H9 (cell line): ENCODE data around the gene CELF4. TPM values are rescaled to one million over a fixed set of nuclear protein-coding genes. Genes with fewer than 3 reads are reported as not detected.

ENCODE experiments used
- DNase-seq: peaks from one replicate; pipeline ENCODE4 v3.0.0-alpha.2; 2017
- H2AFZ ChIP-seq: one replicate; pipeline ENCODE4 v1.6.1; 2013; ENCODE audit warnings: mild to moderate bottlenecking, low read length, control low read depth, moderate library complexity
- H2AK5ac ChIP-seq: 2 replicates; pipeline ENCODE4 v1.6.1; 2013; ENCODE audit warnings: low read length, control low read depth, mixed read lengths; ENCODE audit not compliant: insufficient read length
- H2BK120ac ChIP-seq: one replicate; pipeline ENCODE4 v1.6.1; 2013; ENCODE audit warnings: low read depth, mild to moderate bottlenecking, low read length, control low read depth, inconsistent platforms; ENCODE audit not compliant: poor library complexity, severe bottlenecking
- H2BK12ac ChIP-seq: 2 replicates; pipeline ENCODE4 v1.6.1; 2013; ENCODE audit warnings: low read length, control low read depth, mixed read lengths, low read depth; ENCODE audit not compliant: insufficient read length
- H2BK15ac ChIP-seq: 2 replicates; pipeline ENCODE4 v1.6.1; 2013; ENCODE audit warnings: low read depth, low read length, control low read depth
- H2BK20ac ChIP-seq: one replicate; pipeline ENCODE4 v1.6.1; 2013; ENCODE audit warnings: low read depth, mild to moderate bottlenecking, low read length, control low read depth, inconsistent platforms; ENCODE audit not compliant: poor library complexity, severe bottlenecking
- H2BK5ac ChIP-seq: 2 replicates; pipeline ENCODE4 v1.6.1; 2013; ENCODE audit warnings: low read length, control low read depth, mixed read lengths; ENCODE audit not compliant: insufficient read length
- H3K14ac ChIP-seq: 2 replicates; pipeline ENCODE4 v1.6.1; 2013; ENCODE audit warnings: low read length, control low read depth; ENCODE audit not compliant: insufficient read depth
- H3K18ac ChIP-seq: 2 replicates; pipeline ENCODE4 v1.6.1; 2013; ENCODE audit warnings: low read depth, mild to moderate bottlenecking, mixed read lengths, low read length, control low read depth; ENCODE audit not compliant: insufficient read length
- H3K23ac ChIP-seq: 2 replicates; pipeline ENCODE4 v1.6.1; 2013; ENCODE audit warnings: low read length, control low read depth, mixed read lengths, low read depth; ENCODE audit not compliant: insufficient read length
- H3K23me2 ChIP-seq: 2 replicates; pipeline ENCODE4 v1.6.1; 2013; ENCODE audit warnings: low read depth, mild to moderate bottlenecking, mixed read lengths, low read length, control low read depth; ENCODE audit not compliant: insufficient read length, poor library complexity, severe bottlenecking
- H3K27ac ChIP-seq: 2 replicates; pipeline ENCODE4 v1.5.1; 2013; ENCODE audit warnings: low read length, control low read depth, mixed read lengths, low read depth; ENCODE audit not compliant: insufficient read length
- H3K27me3 ChIP-seq: 2 replicates; pipeline ENCODE4 v1.6.1; 2013; ENCODE audit warnings: low read length, control low read depth, inconsistent platforms; ENCODE audit not compliant: insufficient read depth
- H3K4ac ChIP-seq: 2 replicates; pipeline ENCODE4 v1.6.1; 2013; ENCODE audit warnings: low read depth, mild to moderate bottlenecking, control low read depth, inconsistent platforms, low read length, moderate library complexity
- H3K4me1 ChIP-seq: 2 replicates; pipeline ENCODE4 v1.6.1; 2013; ENCODE audit warnings: low read length, control low read depth, inconsistent platforms; ENCODE audit not compliant: insufficient read depth
- H3K4me2 ChIP-seq: 2 replicates; pipeline ENCODE4 v1.6.1; 2013; ENCODE audit warnings: low read length, control low read depth, mixed read lengths; ENCODE audit not compliant: insufficient read length, insufficient read depth
- H3K56ac ChIP-seq: 2 replicates; pipeline ENCODE4 v1.6.1; 2013; ENCODE audit warnings: low read depth, mild to moderate bottlenecking, mixed read lengths, low read length, control low read depth; ENCODE audit not compliant: insufficient read length
- H3K79me1 ChIP-seq: 2 replicates; pipeline ENCODE4 v1.6.1; 2013; ENCODE audit warnings: low read depth, mild to moderate bottlenecking, moderate library complexity, low read length, control low read depth, inconsistent platforms; ENCODE audit not compliant: insufficient read depth, poor library complexity, severe bottlenecking
- H3K79me2 ChIP-seq: 2 replicates; pipeline ENCODE4 v1.6.1; 2013; ENCODE audit warnings: low read length, control low read depth, inconsistent platforms; ENCODE audit not compliant: insufficient read depth
- H3K9ac ChIP-seq: 2 replicates; pipeline ENCODE4 v1.6.1; 2013; ENCODE audit warnings: low read length, control low read depth, mixed read lengths; ENCODE audit not compliant: insufficient read length; ENCODE audit errors: extremely low read depth
- H3K9me3 ChIP-seq: one replicate; pipeline ENCODE4 v1.6.1; 2013; ENCODE audit warnings: low read depth, low read length, inconsistent platforms; ENCODE audit not compliant: control insufficient read depth
- H3T11ph ChIP-seq: one replicate; pipeline ENCODE4 v1.6.1; 2013; ENCODE audit warnings: mild to moderate bottlenecking, low read length, control low read depth, inconsistent platforms
- H4K20me1 ChIP-seq: one replicate; pipeline ENCODE4 v1.6.1; 2013; ENCODE audit not compliant: control insufficient read depth, insufficient read length, insufficient read depth
- H4K5ac ChIP-seq: 2 replicates; pipeline ENCODE4 v1.6.1; 2013; ENCODE audit warnings: low read depth, mild to moderate bottlenecking, mixed read lengths, low read length, control low read depth; ENCODE audit not compliant: insufficient read length
- H4K8ac ChIP-seq: replicated peaks from 2 replicates; pipeline ENCODE4 v1.6.1; 2013; ENCODE audit warnings: low read length, control low read depth, mixed read lengths, low read depth; ENCODE audit not compliant: insufficient read length
- H4K91ac ChIP-seq: 2 replicates; pipeline ENCODE4 v1.6.1; 2013; ENCODE audit warnings: low read depth, mild to moderate bottlenecking, moderate library complexity, mixed read lengths, low read length, control low read depth; ENCODE audit not compliant: insufficient read length
- H3K27ac Mint-ChIP-seq, 3 experiments: 2 replicates in 2 of 3; 3 replicates in 1 of 3; pipeline ENCODE4 v1.8.0; 2020 to 2021; ENCODE audit warnings: mixed read lengths in 3 of 3, mild to moderate bottlenecking in 1 of 3, moderate library complexity in 1 of 3
- H3K27me3 Mint-ChIP-seq: 2 replicates; pipeline ENCODE4 v1.8.0; 2021; ENCODE audit warnings: low read depth, mild to moderate bottlenecking, moderate library complexity, mixed read lengths
- H3K36me3 Mint-ChIP-seq, 3 experiments: 2 replicates in 2 of 3; 3 replicates in 1 of 3; pipeline ENCODE4 v1.8.0; 2020 to 2021; ENCODE audit warnings: low read depth in 3 of 3, mixed read lengths in 3 of 3; ENCODE audit not compliant: insufficient read depth in 1 of 3
- H3K4me1 Mint-ChIP-seq, 2 experiments: 2 replicates each; pipeline ENCODE4 v1.8.0; 2020; ENCODE audit warnings: mixed read lengths in 2 of 2
- H3K4me3 Mint-ChIP-seq, 2 experiments: 2 replicates in 1 of 2; 3 replicates in 1 of 2; pipeline ENCODE4 v1.8.0; 2020 to 2021; ENCODE audit warnings: mild to moderate bottlenecking in 2 of 2, mixed read lengths in 2 of 2, moderate library complexity in 1 of 2
- H3K9me3 Mint-ChIP-seq, 2 experiments: 2 replicates in 1 of 2; 3 replicates in 1 of 2; pipeline ENCODE4 v1.8.0; 2020; ENCODE audit warnings: mild to moderate bottlenecking in 2 of 2, mixed read lengths in 2 of 2, moderate library complexity in 1 of 2
- WGBS: extraction: QIAGEN DNeasy Blood & Tissue Kit; methylation state at CpG from one replicate; pipeline ENCODE4 v1.1.7; 2013; ENCODE audit warnings: missing lambda C conversion rate, low lambda C conversion rate, mixed read lengths; ENCODE audit not compliant: insufficient read length; ENCODE audit errors: extremely low coverage; 5-methylcytosine and 5-hydroxymethylcytosine counted together
- total RNA-seq: library from RNA; stranded (reverse); gene quantifications from 2 replicates; pipeline ENCODE4 v1.2.1, GENCODE V29; 2021
- TF ChIP-seq, protein P1 (sequence below): fragments of 200-600 bp; sonication (generic); conservative IDR thresholded peaks from 3 replicates; pipeline ENCODE4 v1.8.0; 2021; ENCODE audit warnings: antibody characterized with exemption, mild to moderate bottlenecking

Gene CELF4
- total RNA-seq, 1 experiment from 2014 or later = 1.1 TPM

DNA sequence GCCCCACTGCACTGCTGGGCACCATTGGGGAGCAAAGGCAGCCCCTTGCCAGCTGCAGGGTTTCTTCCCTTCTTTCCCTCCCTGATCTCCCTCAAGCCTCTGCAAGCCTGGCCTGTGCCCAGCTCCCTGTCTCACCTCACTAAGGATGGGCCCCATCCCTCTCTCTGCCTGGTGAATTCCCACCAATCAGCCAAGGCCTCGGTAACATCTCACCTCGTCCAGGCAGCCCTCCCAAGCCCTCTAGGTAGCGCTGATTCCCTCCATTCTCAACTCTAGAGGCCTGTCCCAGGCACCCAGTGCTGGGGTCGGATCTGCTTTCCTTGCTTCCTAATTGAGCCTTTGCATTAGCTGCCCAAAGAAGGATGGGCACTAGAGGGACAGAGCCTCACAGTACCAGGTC is 63.0 kb downstream of the CELF4 start:
- no peaks in the 10 kb centered on the region for H3K9me3 ChIP-seq
- no peak overlapping the region for H4K91ac ChIP-seq
- H3K18ac ChIP-seq = no peak overlapping the region
- H3K9ac ChIP-seq = no peak overlapping the region
- H3K4ac ChIP-seq = no peak overlapping the region
- no peaks in the 10 kb centered on the region for H3K4me1 ChIP-seq
- Mint-ChIP-seq H3K4me3 (no peak overlapping the region), H3K27ac (no peak overlapping the region; a peak in 1 of 7 replicates), H3K4me1 (peaks cover 19 to 29% of the 10 kb centered on the region in 2 experiments), H3K9me3 (no peaks in the 10 kb centered on the region), H3K36me3 (no peaks in the 10 kb centered on the region), H3K27me3 (peaks cover 9% of the 10 kb centered on the region)
- no peaks in the 10 kb centered on the region for H3K79me1 ChIP-seq
- H3T11ph ChIP-seq = no peak overlapping the region
- no peak overlapping the region for H3K27ac ChIP-seq
- no peak overlapping the region for H2AFZ ChIP-seq
- no peak overlapping the region for H3K14ac ChIP-seq
- no peak overlapping the region for H4K8ac ChIP-seq
- TF ChIP-seq, protein P1, sequence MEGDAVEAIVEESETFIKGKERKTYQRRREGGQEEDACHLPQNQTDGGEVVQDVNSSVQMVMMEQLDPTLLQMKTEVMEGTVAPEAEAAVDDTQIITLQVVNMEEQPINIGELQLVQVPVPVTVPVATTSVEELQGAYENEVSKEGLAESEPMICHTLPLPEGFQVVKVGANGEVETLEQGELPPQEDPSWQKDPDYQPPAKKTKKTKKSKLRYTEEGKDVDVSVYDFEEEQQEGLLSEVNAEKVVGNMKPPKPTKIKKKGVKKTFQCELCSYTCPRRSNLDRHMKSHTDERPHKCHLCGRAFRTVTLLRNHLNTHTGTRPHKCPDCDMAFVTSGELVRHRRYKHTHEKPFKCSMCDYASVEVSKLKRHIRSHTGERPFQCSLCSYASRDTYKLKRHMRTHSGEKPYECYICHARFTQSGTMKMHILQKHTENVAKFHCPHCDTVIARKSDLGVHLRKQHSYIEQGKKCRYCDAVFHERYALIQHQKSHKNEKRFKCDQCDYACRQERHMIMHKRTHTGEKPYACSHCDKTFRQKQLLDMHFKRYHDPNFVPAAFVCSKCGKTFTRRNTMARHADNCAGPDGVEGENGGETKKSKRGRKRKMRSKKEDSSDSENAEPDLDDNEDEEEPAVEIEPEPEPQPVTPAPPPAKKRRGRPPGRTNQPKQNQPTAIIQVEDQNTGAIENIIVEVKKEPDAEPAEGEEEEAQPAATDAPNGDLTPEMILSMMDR = no peak
- no peak overlapping the region for H3K23ac ChIP-seq
- no CpG with 5 or more reads among the region's 4 CpGs for WGBS
- H2BK5ac ChIP-seq = no peak overlapping the region
- no peak overlapping the region for H3K4me2 ChIP-seq
- H2AK5ac ChIP-seq = no peak overlapping the region
- H2BK15ac ChIP-seq = no peak overlapping the region
- H2BK120ac ChIP-seq = no peak overlapping the region
- H4K20me1 ChIP-seq = no peaks in the 10 kb centered on the region
- no peak for DNase-seq
- no peak overlapping the region for H2BK12ac ChIP-seq
- H3K23me2 ChIP-seq = no peaks in the 10 kb centered on the region
- no peaks in the 10 kb centered on the region for H3K79me2 ChIP-seq
- no peak overlapping the region for H3K56ac ChIP-seq
- no peak overlapping the region for H4K5ac ChIP-seq
- H3K27me3 ChIP-seq = no peaks in the 10 kb centered on the region
- H2BK20ac ChIP-seq = no peak overlapping the region
